ENCODE measurements around the gene TSEN2. TPM values are rescaled to one million over a fixed set of nuclear protein-coding genes. Genes with fewer than 3 reads are reported as not detected.

Gene TSEN2
- total and polyA plus RNA-seq, 10 of the 15 experiments (the other 5 are each of a cell fraction or from before 2014, with no cell fraction given), result 17.7 to 32.3 (median 24.3) TPM

DNA sequence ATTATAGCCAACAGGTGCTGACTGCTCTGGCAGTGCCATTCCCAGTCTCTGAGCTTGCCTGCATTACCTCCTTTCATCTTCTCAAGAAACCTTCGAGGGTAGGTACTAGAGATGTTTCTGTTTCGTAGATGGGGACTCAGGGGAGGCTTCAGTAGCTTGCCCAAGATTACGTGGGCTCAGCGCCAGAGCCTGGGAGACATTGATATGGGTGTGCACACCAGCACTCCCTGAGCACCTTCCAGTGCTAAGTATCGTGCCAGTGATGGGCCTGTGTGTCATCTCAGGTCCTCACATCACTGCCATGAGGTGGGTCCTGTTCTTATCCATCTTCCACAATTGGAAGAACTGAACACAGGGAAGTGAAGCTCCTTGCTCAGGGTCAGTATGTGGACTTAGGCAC lies 15.2 kb downstream of the TSEN2 start:
- TF ChIP-seq HDAC2 (IDR thresholded peaks at IDR 0.05) (no peak), ZNF207 (IDR thresholded peaks at IDR 0.05; ENCODE audit: borderline replicate concordance) (no peak), SPI1 (IDR thresholded peaks at IDR 0.05; ENCODE audit: borderline replicate concordance, insufficient read depth, low read depth, low read length) (no peak), ZZZ3 (IDR thresholded peaks at IDR 0.05; ENCODE audit: control insufficient read depth, insufficient read length, low read depth) (no peak), ESRRA (IDR thresholded peaks at IDR 0.05; ENCODE audit: low read length) (no peak), CBFB (IDR thresholded peaks at IDR 0.05; ENCODE audit: low read depth) (no peak), SMC3 (IDR thresholded peaks at IDR 0.05; ENCODE audit: borderline replicate concordance, low read length) (no peak), SUPT20H (IDR thresholded peaks at IDR 0.05; ENCODE audit: borderline replicate concordance, control insufficient read depth, low read depth, low read length) (no peak), ZSCAN29 (IDR thresholded peaks at IDR 0.05) (no peak), YY1 (IDR thresholded peaks at IDR 0.05; ENCODE audit: low read depth, low read length) (no peak), JUND (IDR thresholded peaks at IDR 0.05; ENCODE audit: low read depth, low read length) (no peak), PAX8 (IDR thresholded peaks at IDR 0.05) (no peak), RFX5 (IDR thresholded peaks at IDR 0.05; ENCODE audit: low read depth, low read length) (no peak)
- Histone ChIP-seq H3K4me2 (ENCODE audit: control insufficient read depth, insufficient read depth) (no peak overlapping the region), H3K27ac (ENCODE audit: control insufficient read depth, insufficient read depth) (no peak overlapping the region), H3K36me3 (ENCODE audit: control insufficient read depth in 2 of 2, insufficient read depth in 2 of 2, low read length in 1 of 2) (peaks cover 7 to 18% of the 10 kb centered on the region in 2 experiments), H2AFZ (ENCODE audit: control insufficient read depth, low read depth, low read length) (no peak overlapping the region), H3K4me3 (no peak overlapping the region), H3K27me3 (replicated peaks in 1 of 2; ENCODE audit: control insufficient read depth in 2 of 2, insufficient read depth in 2 of 2, low read length in 1 of 2) (no peaks in the 10 kb centered on the region), H3K9ac (ENCODE audit: control insufficient read depth, insufficient read depth, low read length) (no peak overlapping the region), H3K79me2 (ENCODE audit: control insufficient read depth, insufficient read depth, low read length) (no peaks in the 10 kb centered on the region), H3K9me3 (replicated peaks; ENCODE audit: control insufficient read depth, insufficient read depth, low read length) (no peaks in the 10 kb centered on the region), H3K4me1 (ENCODE audit: control insufficient read depth, insufficient read depth, low read length) (no peaks in the 10 kb centered on the region), H4K20me1 (ENCODE audit: control insufficient read depth, insufficient read depth) (no peaks in the 10 kb centered on the region)
- intact Hi-C loops (cut with micrococcal nuclease; ENCODE audit: unreplicated experiment) (no loop called here), in situ Hi-C loops (cut with MboI) (no loop called here)
- WGBS (ENCODE audit: insufficient coverage, insufficient replicate concordance, low lambda C conversion rate, missing lambda C conversion rate), result 81% methylated on average over 5 of the region's 5 CpGs
- no peak for ATAC-seq
- ChIA-PET POLR2A (no interaction called here), CTCF (interaction anchor here (0.5 kb wide), 1 partner anchor 224 kb away, joined by 3 read pairs; no protein-coding TSS in a partner anchor), SMC1A (ENCODE audit: uncharacterized antibody, unreplicated experiment) (no interaction called here), RAD21 (ENCODE audit: unreplicated experiment) (no interaction called here)
- DNase-seq (ENCODE audit: low read depth, low spot score), result no peak
- no TSS peak for BruUV-seq (replicated peaks)
- FAIRE-seq, result no peak
